Endothelial cell (in vitro differentiated cells): ENCODE results near the gene AMER2. TPM values are rescaled to one million over a fixed set of nuclear protein-coding genes. Genes with fewer than 3 reads are reported as not detected.

Experiments used
- DNase-seq: peaks from one replicate; pipeline ENCODE4 v3.0.0; 2021; ENCODE audit warnings: low spot score
- H3K27ac Mint-ChIP-seq: one replicate; pipeline ENCODE4 v1.8.0; 2021; ENCODE audit warnings: mixed read lengths, inconsistent platforms; ENCODE audit not compliant: unreplicated experiment
- H3K27me3 Mint-ChIP-seq: one replicate; pipeline ENCODE4 v1.8.0; 2021; ENCODE audit warnings: mild to moderate bottlenecking, moderate library complexity, mixed read lengths, inconsistent platforms; ENCODE audit not compliant: unreplicated experiment
- H3K36me3 Mint-ChIP-seq: one replicate; pipeline ENCODE4 v1.8.0; 2021; ENCODE audit warnings: mild to moderate bottlenecking, low read depth, mixed read lengths, inconsistent platforms; ENCODE audit not compliant: unreplicated experiment
- H3K4me1 Mint-ChIP-seq: one replicate; pipeline ENCODE4 v1.8.0; 2021; ENCODE audit warnings: mild to moderate bottlenecking, mixed read lengths, inconsistent platforms; ENCODE audit not compliant: unreplicated experiment
- H3K4me3 Mint-ChIP-seq: one replicate; pipeline ENCODE4 v1.8.0; 2021; ENCODE audit warnings: mild to moderate bottlenecking, mixed read lengths, inconsistent platforms; ENCODE audit not compliant: unreplicated experiment
- H3K9me3 Mint-ChIP-seq: one replicate; pipeline ENCODE4 v1.8.0; 2021; ENCODE audit warnings: mixed read lengths, inconsistent platforms; ENCODE audit not compliant: unreplicated experiment
- total RNA-seq: library from RNA; stranded (reverse); fragmentation: NEBNext Ultra II Directional; extraction: Animal tissue kit (Norgen Biotek cat#: 25700); gene quantifications from one replicate; pipeline ENCODE4 v1.2.1, GENCODE V29; 2021; ENCODE audit not compliant: unreplicated experiment
- TF ChIP-seq, protein P1 (sequence below): fragments of 200-600 bp; sonication (generic); IDR thresholded peaks from one replicate; pipeline ENCODE4 v1.5.0; 2021; ENCODE audit warnings: antibody characterized with exemption; ENCODE audit not compliant: unreplicated experiment

The AMER2 gene
- total RNA-seq, 1 donor from 2014 or later = 1.5 TPM

DNA sequence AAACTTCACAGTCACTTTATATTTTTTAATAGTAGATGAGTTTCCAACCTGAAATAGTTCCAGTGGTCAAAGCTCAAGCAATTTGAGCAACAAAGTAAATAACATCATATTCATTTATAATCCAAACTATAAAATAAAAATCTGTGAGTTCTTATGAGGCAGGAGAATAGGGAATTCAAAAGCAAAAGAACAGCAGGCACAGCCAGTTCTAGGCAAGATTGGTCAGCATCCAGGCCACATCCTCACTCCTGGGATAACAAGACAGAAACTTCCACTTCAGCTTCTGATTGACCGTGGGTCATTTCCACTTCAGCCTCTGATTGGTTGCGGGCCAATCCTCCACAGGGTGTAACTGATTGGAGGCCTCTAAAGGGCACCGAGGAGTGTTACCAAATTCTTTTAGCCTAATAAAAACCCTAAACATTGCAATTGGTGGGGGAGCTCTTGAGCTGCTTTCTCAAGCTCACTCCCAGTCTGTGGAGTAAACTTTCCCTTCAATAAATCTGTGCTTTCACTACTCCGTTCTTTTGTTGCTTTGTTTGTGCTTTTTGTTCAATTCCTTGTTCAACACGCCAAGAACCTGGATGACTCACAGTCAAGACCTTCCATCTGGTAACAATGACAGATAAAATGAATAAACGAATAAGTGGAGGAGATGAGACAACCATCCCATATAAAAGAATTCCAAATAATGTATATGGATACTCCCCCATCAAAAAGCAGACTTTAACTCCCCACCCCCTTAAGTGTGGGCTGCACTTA, 42.6 kb upstream of the AMER2 start:
- no peak overlapping the region for H3K27ac Mint-ChIP-seq
- peaks cover 2% of the 10 kb centered on the region for H3K27me3 Mint-ChIP-seq
- H3K36me3 Mint-ChIP-seq = no peaks in the 10 kb centered on the region
- TF ChIP-seq, protein P1, sequence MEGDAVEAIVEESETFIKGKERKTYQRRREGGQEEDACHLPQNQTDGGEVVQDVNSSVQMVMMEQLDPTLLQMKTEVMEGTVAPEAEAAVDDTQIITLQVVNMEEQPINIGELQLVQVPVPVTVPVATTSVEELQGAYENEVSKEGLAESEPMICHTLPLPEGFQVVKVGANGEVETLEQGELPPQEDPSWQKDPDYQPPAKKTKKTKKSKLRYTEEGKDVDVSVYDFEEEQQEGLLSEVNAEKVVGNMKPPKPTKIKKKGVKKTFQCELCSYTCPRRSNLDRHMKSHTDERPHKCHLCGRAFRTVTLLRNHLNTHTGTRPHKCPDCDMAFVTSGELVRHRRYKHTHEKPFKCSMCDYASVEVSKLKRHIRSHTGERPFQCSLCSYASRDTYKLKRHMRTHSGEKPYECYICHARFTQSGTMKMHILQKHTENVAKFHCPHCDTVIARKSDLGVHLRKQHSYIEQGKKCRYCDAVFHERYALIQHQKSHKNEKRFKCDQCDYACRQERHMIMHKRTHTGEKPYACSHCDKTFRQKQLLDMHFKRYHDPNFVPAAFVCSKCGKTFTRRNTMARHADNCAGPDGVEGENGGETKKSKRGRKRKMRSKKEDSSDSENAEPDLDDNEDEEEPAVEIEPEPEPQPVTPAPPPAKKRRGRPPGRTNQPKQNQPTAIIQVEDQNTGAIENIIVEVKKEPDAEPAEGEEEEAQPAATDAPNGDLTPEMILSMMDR = no peak
- H3K4me3 Mint-ChIP-seq = no peak overlapping the region
- H3K4me1 Mint-ChIP-seq = no peaks in the 10 kb centered on the region
- no peaks in the 10 kb centered on the region for H3K9me3 Mint-ChIP-seq
- no peak for DNase-seq

DNA sequence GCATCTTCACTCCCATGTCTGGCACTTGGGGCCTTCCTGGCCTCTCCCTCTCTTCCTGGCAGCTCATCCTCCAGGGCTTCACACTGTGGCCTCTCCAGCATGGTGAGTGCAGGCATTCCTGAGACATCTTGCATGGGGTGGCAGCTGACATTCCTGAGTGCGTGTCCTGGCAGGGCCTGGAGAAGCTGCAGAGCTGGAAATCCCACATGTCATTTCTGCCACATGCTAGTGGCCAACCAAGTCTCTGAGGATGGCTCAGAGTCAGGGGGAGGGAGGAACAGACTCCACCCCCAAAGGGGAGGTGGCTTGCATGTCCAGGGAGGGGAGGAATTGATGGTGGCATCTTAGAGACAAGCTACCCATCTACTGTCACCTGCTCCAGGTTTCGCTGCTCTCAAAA, 41.6 kb upstream of the AMER2 start:
- peaks cover 2% of the 10 kb centered on the region for H3K4me1 Mint-ChIP-seq
- DNase-seq = no peak
- no peaks in the 10 kb centered on the region for H3K9me3 Mint-ChIP-seq
- no peak overlapping the region for H3K27ac Mint-ChIP-seq
- H3K36me3 Mint-ChIP-seq = no peaks in the 10 kb centered on the region
- H3K27me3 Mint-ChIP-seq = peaks cover 2% of the 10 kb centered on the region
- TF ChIP-seq, protein P1 = no peak
- H3K4me3 Mint-ChIP-seq = no peak overlapping the region

DNA sequence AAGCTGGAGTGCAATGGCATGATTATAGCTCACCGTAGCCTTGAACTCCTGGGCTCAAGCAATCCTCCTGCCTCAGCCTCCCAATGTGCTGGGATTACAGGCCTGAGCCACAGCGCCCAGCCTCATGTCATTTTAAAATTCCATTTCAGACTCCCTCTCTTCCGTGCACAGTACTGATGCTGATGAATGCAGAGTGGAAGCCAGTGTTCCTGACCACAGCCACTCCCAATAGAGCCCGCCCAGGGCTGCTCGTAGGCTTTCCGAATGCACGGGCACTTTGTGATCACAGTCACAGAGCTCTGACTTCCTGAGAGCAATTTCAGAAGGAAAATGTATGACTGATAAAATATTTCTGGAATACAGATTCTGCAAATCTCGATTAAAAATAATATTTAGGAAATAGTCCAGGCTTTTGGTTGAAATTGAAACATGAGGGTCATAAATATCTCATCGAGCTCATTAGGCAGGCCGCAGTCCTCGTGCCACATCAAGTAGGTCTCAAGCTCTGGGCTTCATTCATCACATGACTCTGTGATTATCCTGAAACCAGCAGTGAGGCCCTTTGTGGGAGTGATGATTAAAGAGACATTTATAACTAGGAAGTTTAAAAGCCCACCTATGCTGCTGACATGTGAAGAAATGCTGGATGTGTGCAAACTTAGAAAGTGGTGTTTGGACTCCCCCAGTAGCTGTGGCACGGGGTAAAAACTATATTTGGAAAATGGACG, 38.9 kb upstream of the AMER2 start:
- H3K27ac Mint-ChIP-seq = no peak overlapping the region
- no peaks in the 10 kb centered on the region for H3K36me3 Mint-ChIP-seq
- TF ChIP-seq, protein P1 = no peak
- H3K9me3 Mint-ChIP-seq = no peaks in the 10 kb centered on the region
- H3K4me3 Mint-ChIP-seq = no peak overlapping the region
- peaks cover 7% of the 10 kb centered on the region for H3K4me1 Mint-ChIP-seq
- DNase-seq = no peak
- peaks cover 2% of the 10 kb centered on the region for H3K27me3 Mint-ChIP-seq

DNA sequence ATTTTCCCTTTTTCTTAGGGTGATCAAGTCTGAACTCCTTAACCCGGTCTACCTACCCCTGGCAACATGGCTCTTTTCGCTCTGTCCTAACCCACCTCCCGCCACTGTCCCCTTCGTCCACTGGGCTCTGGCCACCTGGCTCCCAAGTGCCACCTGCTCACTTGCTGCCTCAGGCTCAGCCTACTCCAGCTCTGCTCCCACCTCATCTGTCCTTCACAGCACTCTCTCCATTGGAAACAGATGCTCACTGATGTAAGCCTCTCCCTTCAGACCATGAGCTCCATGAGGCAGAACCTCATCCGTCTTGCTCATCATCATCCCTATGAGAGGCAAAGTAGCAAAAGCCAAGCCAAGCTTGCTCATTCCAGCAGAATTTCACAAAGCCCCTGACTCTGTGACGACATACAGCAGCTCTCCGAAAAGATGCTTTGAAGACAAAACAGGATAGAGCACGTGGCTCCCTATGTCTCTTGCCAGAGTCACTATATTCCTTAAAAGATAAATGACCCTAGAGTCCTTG, 35.3 kb upstream of the AMER2 start:
- TF ChIP-seq, protein P1 = no peak
- H3K4me1 Mint-ChIP-seq = peaks cover 16% of the 10 kb centered on the region
- DNase-seq = no peak
- no peaks in the 10 kb centered on the region for H3K36me3 Mint-ChIP-seq
- no peaks in the 10 kb centered on the region for H3K9me3 Mint-ChIP-seq
- H3K27ac Mint-ChIP-seq = no peak overlapping the region
- H3K4me3 Mint-ChIP-seq = no peak overlapping the region
- peaks cover 4% of the 10 kb centered on the region for H3K27me3 Mint-ChIP-seq

DNA sequence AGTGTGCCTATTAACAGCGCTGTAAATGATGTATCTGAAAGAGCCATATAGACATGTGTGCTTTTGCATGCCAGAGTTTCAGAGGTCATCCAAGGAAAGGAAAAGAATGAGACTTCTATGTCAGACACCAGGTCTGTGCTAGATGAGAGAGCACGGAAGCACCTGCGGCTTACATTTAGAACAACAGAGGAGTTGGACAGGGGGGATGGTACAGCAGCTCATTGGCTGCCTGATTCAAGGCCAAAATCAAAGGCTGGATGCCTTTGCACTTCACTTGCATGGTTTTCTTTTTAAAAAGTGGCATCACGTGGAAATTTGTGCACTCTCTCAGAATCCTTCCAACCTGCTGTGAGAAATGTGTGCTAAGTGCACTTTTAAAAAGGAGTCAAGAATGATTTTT, 32.8 kb upstream of the AMER2 start:
- TF ChIP-seq, protein P1 = no peak
- no peaks in the 10 kb centered on the region for H3K36me3 Mint-ChIP-seq
- H3K27me3 Mint-ChIP-seq = peaks cover 4% of the 10 kb centered on the region
- H3K27ac Mint-ChIP-seq = no peak overlapping the region
- peaks cover 19% of the 10 kb centered on the region for H3K4me1 Mint-ChIP-seq
- no peak for DNase-seq
- H3K9me3 Mint-ChIP-seq = no peaks in the 10 kb centered on the region
- no peak overlapping the region for H3K4me3 Mint-ChIP-seq
